Measurements from ENCODE around the gene CD151.

CD151 gene

DNA sequence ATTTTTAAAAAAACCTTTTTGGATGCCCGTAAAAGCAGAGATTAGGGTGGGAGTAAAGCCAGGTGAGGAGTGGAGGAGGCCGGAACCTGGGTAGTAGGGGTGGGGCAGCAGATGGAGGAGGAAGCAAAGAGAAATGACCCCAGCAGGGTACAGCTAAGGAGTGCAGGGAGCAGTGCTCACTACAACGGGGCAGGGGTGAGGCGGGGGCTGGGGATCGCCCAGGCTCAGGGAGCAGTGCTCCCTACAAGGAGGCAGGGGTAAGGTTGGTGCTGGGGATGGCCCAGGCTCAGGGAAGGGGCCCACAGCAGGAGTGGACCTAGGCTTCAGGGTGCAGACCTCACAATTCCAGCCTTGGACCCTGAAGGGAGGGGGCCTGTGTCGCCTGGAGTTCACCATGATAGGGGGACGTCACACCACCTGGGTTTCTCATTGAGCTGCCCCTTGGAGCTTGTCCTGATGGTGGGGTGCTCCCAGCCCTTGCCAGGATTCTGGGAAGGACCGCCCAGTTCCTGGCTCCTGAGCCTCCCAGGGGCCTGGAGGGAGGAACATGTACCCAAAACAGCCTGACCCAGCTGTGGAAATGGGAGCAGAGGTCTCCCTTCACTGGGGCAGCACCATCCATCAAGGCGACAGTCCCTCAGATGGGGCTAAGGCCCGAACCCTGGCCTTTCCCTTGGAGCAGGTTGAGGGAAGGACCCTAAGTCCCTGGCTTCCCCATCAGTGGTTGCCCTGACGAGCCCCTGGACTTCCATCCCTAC lies 16.9 kb upstream of the CD151 start:
- no peak for DNase-seq

- DNase-seq, result no peak
These were observed 16.3 kb upstream of the CD151 start for GRCh38 chr11:816433-816779.

DNA sequence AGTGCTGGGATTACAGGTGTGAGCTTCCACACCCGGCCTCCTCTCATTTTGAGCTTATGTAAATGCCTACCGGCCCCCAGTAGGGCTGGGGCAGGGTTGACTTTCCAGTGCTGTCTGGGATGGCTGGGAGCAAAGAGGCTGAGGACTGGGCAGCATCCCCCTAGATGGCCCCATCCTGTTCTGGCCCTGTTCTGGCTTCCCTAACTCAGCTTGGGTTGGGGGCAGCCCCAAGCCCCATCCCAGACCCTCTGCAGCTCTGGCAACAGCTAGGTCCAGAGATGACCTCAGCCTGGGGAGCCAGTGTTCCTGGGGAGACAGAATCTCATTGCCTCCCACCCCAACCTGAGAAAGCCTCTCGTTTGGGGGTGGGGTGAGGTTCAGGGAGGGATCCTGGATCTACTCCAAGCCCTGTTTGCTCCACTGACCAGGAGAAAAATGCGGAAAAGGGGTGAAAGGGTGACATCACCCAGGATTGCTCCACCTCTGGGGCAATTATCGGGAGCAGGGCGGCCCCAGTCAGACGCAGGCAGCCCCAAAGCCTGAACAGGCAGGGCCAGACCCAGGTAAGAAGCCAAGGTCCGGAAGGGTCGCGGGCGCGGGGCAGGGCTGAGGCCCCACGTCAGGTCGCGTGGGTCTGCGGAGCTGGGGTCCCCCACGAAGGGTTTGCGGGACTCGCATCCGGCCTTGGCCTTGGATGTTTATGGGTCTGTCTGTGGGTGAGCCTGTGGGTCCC lies 14.2 kb upstream of the CD151 start, which contains the start of gene PNPLA2:
Gene PNPLA2, plus strand, starts transcription at position 519 of the 733 bp plus-strand sequence. CDS start 805 bp downstream, outside the sequence.
- DNase-seq, result no peak

GRCh38 chr11:819129-819931 lies 13.4 kb upstream of the CD151 start:
- no peak for DNase-seq

GRCh38 chr11:819943-820649 lies 12.7 kb upstream of the CD151 start:
- DNase-seq, result peak; percentile 17

GRCh38 chr11:820655-821511 lies 11.9 kb upstream of the CD151 start:
- DNase-seq, result no peak

- DNase-seq, result no peak
These were observed 11.0 kb upstream of the CD151 start for GRCh38 chr11:821512-822371.

GRCh38 chr11:823441-824291 lies 9.1 kb upstream of the CD151 start:
- DNase-seq, result no peak

- peak; percentile 45 for DNase-seq
These were observed 8.4 kb upstream of the CD151 start for GRCh38 chr11:824292-824880.

- DNase-seq, result no peak
These were observed 7.8 kb upstream of the CD151 start for GRCh38 chr11:824942-825341.

GRCh38 chr11:825366-826226 lies 7.2 kb upstream of the CD151 start:
- no peak for DNase-seq

GRCh38 chr11:826227-826621 lies 6.5 kb upstream of the CD151 start:
- DNase-seq, result no peak

DNA sequence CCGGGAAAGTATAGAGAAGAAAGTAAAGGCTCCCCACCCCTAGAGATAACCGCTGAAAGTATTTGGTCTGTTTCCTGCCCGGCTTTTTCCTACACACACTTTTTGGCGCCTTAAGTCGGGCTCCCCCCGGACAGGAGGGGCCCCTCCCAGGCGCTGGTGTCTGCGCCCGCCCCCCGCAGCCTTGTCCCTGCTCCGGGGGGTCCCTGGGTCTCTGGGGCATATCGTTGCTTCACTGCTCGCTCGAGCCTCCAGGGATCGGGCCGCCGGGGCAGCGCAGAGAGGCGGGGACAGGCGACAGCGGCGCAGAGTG lies 6.0 kb upstream of the CD151 start:
- DNase-seq, result no peak

- no peak for DNase-seq
These were observed 5.4 kb upstream of the CD151 start for GRCh38 chr11:827146-827896.

DNA sequence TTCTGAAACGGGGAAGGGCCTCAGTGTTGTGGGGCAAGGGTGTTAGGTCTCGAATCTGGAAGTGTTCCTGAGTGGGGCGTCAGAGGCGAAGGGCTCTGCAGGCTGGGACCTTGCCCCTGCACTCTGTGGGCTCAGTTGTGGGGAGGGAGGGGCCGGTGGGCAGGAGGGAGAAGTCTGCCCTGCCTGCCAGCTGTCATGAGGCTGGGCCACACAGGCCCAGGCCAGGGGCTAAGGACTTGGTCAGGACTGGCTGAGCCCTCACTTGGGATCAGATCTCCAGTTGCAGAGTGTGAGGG lies 4.9 kb upstream of the CD151 start, which contains the start of gene CRACR2B:
Gene CRACR2B, plus strand, starts transcription at position 23 of the 296 bp plus-strand sequence. CDS start 689 bp downstream, outside the sequence.
- DNase-seq, result no peak

- no peak for DNase-seq
These were observed 4.1 kb upstream of the CD151 start for GRCh38 chr11:828506-829175.

DNA sequence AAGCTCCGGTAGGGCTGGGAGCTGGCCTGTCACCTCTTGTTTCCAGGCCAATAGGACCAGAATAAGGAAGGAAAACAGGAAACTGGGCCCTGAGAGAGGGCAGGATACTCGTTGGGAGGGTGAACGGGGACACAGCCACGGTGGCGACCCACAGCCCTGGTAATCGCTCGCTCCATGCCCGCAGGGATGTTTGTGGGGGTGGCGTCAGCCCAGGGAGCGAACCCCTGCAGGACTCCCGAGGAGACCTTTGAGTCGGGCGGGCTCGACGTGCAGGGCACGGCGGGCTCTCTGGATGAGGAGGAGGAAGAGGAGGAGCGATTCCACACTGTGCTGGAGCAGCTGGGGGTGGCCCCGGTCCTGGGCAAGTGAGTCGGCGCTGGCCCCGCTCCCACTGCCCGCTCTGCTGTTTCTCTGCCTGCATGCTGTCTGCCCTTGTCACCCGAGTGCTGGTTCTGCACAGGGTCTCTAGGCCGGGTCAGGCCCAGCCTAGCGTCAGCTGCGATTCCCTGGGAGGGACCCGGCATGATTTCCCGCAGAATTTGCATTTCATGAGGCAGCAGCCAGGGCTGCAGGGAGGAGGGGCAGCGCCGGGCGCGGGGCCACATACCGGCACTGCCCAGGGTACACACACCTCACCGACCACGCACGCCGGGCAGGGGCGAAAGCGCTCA lies 3.4 kb upstream of the CD151 start:
- DNase-seq, result no peak

All from SHP77 treated with DMSO at 0.1 percent for 48 hours (cell line).